Transverse colon (tissue), 4 donors: Measurements from ENCODE around the gene SLAMF8.

Source experiments
- CTCF ChIP-seq, 5 experiments: fragments of 200-600 bp in 3 of 5; fragments of 450-650 bp in 2 of 5; sonication (generic) in 3 of 5; IDR thresholded peaks; 1 replicate in 2 of 5; 2 replicates in 3 of 5; pipeline ENCODE4 v1.5.1; 2016 to 2017; ENCODE audit warnings: antibody characterized with exemption in 5 of 5, inconsistent platforms in 3 of 5, mild to moderate bottlenecking in 2 of 5, moderate library complexity in 1 of 5
- POLR2A ChIP-seq: fragments of 450-650 bp; IDR thresholded peaks from one replicate; pipeline ENCODE4 v1.6.1; 2016; ENCODE audit warnings: antibody characterized with exemption, mild to moderate bottlenecking, moderate library complexity
- POLR2AphosphoS5 ChIP-seq, 3 donors: sonication (generic); formaldehyde crosslinking; IDR thresholded peaks; one replicate each; pipeline ENCODE4 v1.6.1; 2016; ENCODE audit warnings: antibody characterized with exemption in 3 of 3

- no peak for TF ChIP-seq CTCF (IDR thresholded peaks at IDR 0.05)
- TF ChIP-seq POLR2AphosphoS5 (IDR thresholded peaks at IDR 0.05), result no peak
- no peak for TF ChIP-seq POLR2A
These were observed 19.3 kb downstream of the SLAMF8 start for GRCh38 chr1:159845751-159846629.
